ENCODE data around the gene REM1. TPM values are rescaled to one million over a fixed set of nuclear protein-coding genes. Genes with fewer than 3 reads are reported as not detected.

The REM1 gene
- total and polyA plus RNA-seq, 2 donors from 2014 or later, result 2.0 to 2.5 TPM

DNA sequence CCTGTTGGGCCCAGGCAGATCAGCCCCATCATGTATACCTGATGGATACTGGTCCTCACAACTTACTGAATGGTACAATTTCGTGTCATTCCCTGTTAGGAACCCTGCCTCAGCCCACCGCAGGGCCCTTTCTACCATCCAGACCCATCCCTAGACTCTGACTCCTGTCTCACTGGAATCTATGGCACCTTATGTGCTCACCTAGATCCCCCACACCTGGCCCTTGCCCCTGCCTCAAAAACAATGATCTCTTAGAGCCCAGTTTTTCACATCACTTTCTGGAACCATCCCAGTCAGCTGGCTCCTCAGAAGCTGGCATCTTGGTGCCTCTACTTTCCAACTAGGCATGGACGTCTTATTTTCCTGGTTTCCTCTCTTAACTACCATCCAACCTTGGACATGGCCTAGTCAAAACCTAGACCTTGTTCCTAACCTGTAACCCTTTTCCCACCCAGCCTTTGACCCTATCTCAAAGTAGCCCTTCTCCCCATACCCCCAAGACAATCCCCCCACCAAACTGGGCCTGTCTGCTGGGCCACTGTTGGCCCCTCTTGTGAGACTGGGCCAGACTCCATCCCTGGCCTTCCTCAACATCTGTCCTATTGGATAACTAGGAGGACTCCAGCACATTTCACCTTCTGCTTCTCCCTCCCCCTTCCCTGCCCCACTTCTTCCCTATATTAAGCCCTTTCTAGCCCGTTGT is 40.1 kb downstream of the REM1 start:
- Histone ChIP-seq H3K27ac (ENCODE audit: low read depth in 2 of 2, low read length in 2 of 2) (no peak overlapping the region), H3K27me3 (ENCODE audit: control insufficient read depth, insufficient read depth, low read length) (no peaks in the 10 kb centered on the region), H3K9me3 (ENCODE audit: control insufficient read depth in 2 of 3, insufficient read depth in 1 of 3, low read length in 3 of 3) (no peaks in the 10 kb centered on the region), H3K9ac (ENCODE audit: low read length in 3 of 3) (peak overlapping the region; percentile 75 to 92 (median 89)), H3K4me1 (ENCODE audit: control insufficient read depth in 2 of 3, insufficient read depth in 2 of 3, low read depth in 1 of 3, low read length in 3 of 3) (peaks cover 3 to 24% (median 6%) of the 10 kb centered on the region in 3 donors), H3K36me3 (ENCODE audit: control insufficient read depth in 2 of 3, insufficient read depth in 3 of 3, low read length in 3 of 3) (peaks cover 0 to 3% (median 0%) of the 10 kb centered on the region in 3 donors), H3K4me3 (ENCODE audit: low read length in 3 of 3) (peak overlapping the region; percentile 89 to 99 (median 95))
- DNase-seq (peak in 1 of 5 donors; percentile 7), FAIRE-seq (no peak)
- intact Hi-C loops (cut with DNase I), result no loop called here
- TF ChIP-seq CTCF (IDR thresholded peaks at IDR 0.05; ENCODE audit: borderline replicate concordance, extremely low read depth, insufficient read depth), result no peak

DNA sequence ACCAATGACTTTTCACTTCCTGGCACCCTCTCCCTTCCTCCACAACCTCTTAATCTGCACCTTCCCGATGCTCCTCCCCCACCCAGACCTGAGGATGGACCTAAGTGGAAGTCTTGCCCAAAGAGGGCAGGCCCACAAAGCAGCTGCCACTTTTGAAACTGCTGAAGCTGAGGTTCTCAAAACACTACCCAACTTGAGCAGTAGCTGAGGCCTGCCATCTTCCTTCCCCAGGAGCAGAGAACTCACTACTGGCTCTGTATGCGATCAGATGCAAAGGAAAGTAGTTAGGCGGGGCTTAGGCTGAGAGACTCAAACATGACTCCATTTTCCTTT is 40.7 kb downstream of the REM1 start:
- peak in 1 of 5 donors; percentile 9 for DNase-seq
- Histone ChIP-seq H3K9me3 (ENCODE audit: control insufficient read depth in 2 of 3, insufficient read depth in 1 of 3, low read length in 3 of 3) (no peaks in the 10 kb centered on the region), H3K36me3 (ENCODE audit: control insufficient read depth in 2 of 3, insufficient read depth in 3 of 3, low read length in 3 of 3) (peaks cover 0 to 3% (median 0%) of the 10 kb centered on the region in 3 donors), H3K9ac (ENCODE audit: low read length in 3 of 3) (peak overlapping the region in 2 of 3 donors; percentile 89 to 92), H3K27me3 (ENCODE audit: control insufficient read depth, insufficient read depth, low read length) (no peaks in the 10 kb centered on the region), H3K4me3 (ENCODE audit: low read length in 3 of 3) (peak overlapping the region; percentile 89 to 99 (median 95)), H3K27ac (ENCODE audit: low read depth in 2 of 2, low read length in 2 of 2) (no peak overlapping the region), H3K4me1 (ENCODE audit: control insufficient read depth in 2 of 3, insufficient read depth in 2 of 3, low read depth in 1 of 3, low read length in 3 of 3) (peaks cover 3 to 24% (median 6%) of the 10 kb centered on the region in 3 donors)
- no peak for TF ChIP-seq CTCF (IDR thresholded peaks at IDR 0.05; ENCODE audit: borderline replicate concordance, extremely low read depth, insufficient read depth)
- no peak for FAIRE-seq
- intact Hi-C loops (cut with DNase I), result no loop called here

DNA sequence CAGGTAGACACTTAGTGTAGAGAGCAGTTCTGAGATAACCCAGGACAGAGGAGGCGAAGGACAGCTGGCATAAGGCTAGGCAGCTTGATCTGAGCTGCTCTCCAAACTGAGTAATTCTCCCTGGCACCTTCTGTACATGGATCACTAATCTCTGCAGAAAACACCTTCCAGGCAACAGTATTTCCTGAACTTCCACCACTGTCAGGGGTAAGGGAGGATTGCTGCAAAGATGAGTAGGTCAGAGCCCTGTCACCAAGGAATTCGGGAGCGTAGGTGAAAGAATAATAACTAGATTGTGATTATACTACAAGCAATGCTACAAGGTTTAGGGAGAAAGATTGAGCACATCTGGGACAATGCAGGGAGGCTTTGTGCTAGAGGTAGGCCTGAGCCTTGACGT is 41.1 kb downstream of the REM1 start:
- Histone ChIP-seq H3K4me1 (ENCODE audit: control insufficient read depth in 2 of 3, insufficient read depth in 2 of 3, low read depth in 1 of 3, low read length in 3 of 3) (peaks cover 3 to 24% (median 6%) of the 10 kb centered on the region in 3 donors), H3K27ac (ENCODE audit: low read depth in 2 of 2, low read length in 2 of 2) (no peak overlapping the region), H3K4me3 (ENCODE audit: low read length in 3 of 3) (no peak overlapping the region), H3K9ac (ENCODE audit: low read length in 3 of 3) (peak overlapping the region in 1 of 3 donors; percentile 92), H3K27me3 (ENCODE audit: control insufficient read depth, insufficient read depth, low read length) (no peaks in the 10 kb centered on the region), H3K9me3 (ENCODE audit: control insufficient read depth in 2 of 3, insufficient read depth in 1 of 3, low read length in 3 of 3) (no peaks in the 10 kb centered on the region), H3K36me3 (ENCODE audit: control insufficient read depth in 2 of 3, insufficient read depth in 3 of 3, low read length in 3 of 3) (peaks cover 0 to 3% (median 0%) of the 10 kb centered on the region in 3 donors)
- DNase-seq (peak in 1 of 5 donors; percentile 7), FAIRE-seq (no peak)
- intact Hi-C loops (cut with DNase I), result no loop called here
- no peak for TF ChIP-seq CTCF (IDR thresholded peaks at IDR 0.05; ENCODE audit: borderline replicate concordance, extremely low read depth, insufficient read depth)
